ENCODE results near the gene STAM.

The STAM gene

GRCh38 chr10:17668435-17669184 lies 24.7 kb downstream of the STAM start:
- intact Hi-C loops (cut with DNase I), result no loop called here
- DNase-seq, result no peak

GRCh38 chr10:17669185-17669872 lies 25.4 kb downstream of the STAM start:
- DNase-seq, result no peak
- intact Hi-C loops (cut with DNase I), result no loop called here

GRCh38 chr10:17671307-17671706 lies 27.4 kb downstream of the STAM start:
- no peak for DNase-seq
- intact Hi-C loops (cut with DNase I), result no loop called here

GRCh38 chr10:17673471-17674061 lies 29.6 kb downstream of the STAM start:
- intact Hi-C loops (cut with DNase I), result no loop called here
- DNase-seq, result peak in 12 of 42 donors; percentile 14 to 65 (median 31)

- DNase-seq, result no peak
These were observed 30.6 kb downstream of the STAM start for GRCh38 chr10:17674566-17674965.

GRCh38 chr10:17675638-17676037 lies 31.7 kb downstream of the STAM start:
- no peak for DNase-seq
- intact Hi-C loops (cut with DNase I), result no loop called here

More at GRCh38 chr10:17674566-17674965, 30.6 kb downstream of the STAM start:
- intact Hi-C loops (cut with DNase I), result no loop called here

GRCh38 chr10:17676919-17677318 lies 33.0 kb downstream of the STAM start:
- DNase-seq, result no peak
- intact Hi-C loops (cut with DNase I), result no loop called here

GRCh38 chr10:17682236-17682946 lies 38.4 kb downstream of the STAM start:
- intact Hi-C loops (cut with DNase I), result no loop called here
- DNase-seq, result no peak

GRCh38 chr10:17683541-17683940 lies 39.6 kb downstream of the STAM start:
- no peak for DNase-seq

GRCh38 chr10:17684537-17684936 lies 40.6 kb downstream of the STAM start:
- intact Hi-C loops (cut with DNase I), result no loop called here
- DNase-seq, result no peak

More at GRCh38 chr10:17683541-17683940, 39.6 kb downstream of the STAM start:
- intact Hi-C loops (cut with DNase I), result no loop called here

- intact Hi-C loops (cut with DNase I), result no loop called here
- DNase-seq, result no peak
These were observed 41.4 kb downstream of the STAM start for GRCh38 chr10:17685233-17685840.

GRCh38 chr10:17687117-17687831 lies 43.3 kb downstream of the STAM start:
- intact Hi-C loops (cut with DNase I), result no loop called here
- no peak for DNase-seq

GRCh38 chr10:17689137-17689536 lies 45.2 kb downstream of the STAM start:
- intact Hi-C loops (cut with DNase I), result no loop called here
- DNase-seq, result no peak

- intact Hi-C loops (cut with DNase I), result no loop called here
- DNase-seq, result peak in 1 of 42 donors; percentile 16
These were observed 49.1 kb downstream of the STAM start for GRCh38 chr10:17693009-17693408.

GRCh38 chr10:17698696-17699095 lies 54.7 kb downstream of the STAM start:
- DNase-seq, result no peak
- intact Hi-C loops (cut with DNase I), result no loop called here

- intact Hi-C loops (cut with DNase I), result no loop called here
- DNase-seq, result no peak
These were observed 57.4 kb downstream of the STAM start for GRCh38 chr10:17701301-17701700.

GRCh38 chr10:17703706-17704105 lies 59.8 kb downstream of the STAM start:
- intact Hi-C loops (cut with DNase I), result no loop called here
- DNase-seq, result no peak

- intact Hi-C loops (cut with DNase I), result no loop called here
- DNase-seq, result no peak
These were observed 64.9 kb downstream of the STAM start for GRCh38 chr10:17708821-17709220.

GRCh38 chr10:17709492-17709891 lies 65.5 kb downstream of the STAM start:
- no peak for DNase-seq
- intact Hi-C loops (cut with DNase I), result no loop called here

All from head of caudate nucleus (tissue), 42 donors.